H9 (cell line): Measurements from ENCODE around the gene NALCN. TPM values are rescaled to one million over a fixed set of nuclear protein-coding genes. Genes with fewer than 3 reads are reported as not detected.

Experiments used
- DNase-seq: peaks from one replicate; pipeline ENCODE4 v3.0.0-alpha.2; 2017
- H2AFZ ChIP-seq: one replicate; pipeline ENCODE4 v1.6.1; 2013; ENCODE audit warnings: mild to moderate bottlenecking, low read length, control low read depth, moderate library complexity
- H2AK5ac ChIP-seq: 2 replicates; pipeline ENCODE4 v1.6.1; 2013; ENCODE audit warnings: low read length, control low read depth, mixed read lengths; ENCODE audit not compliant: insufficient read length
- H2BK120ac ChIP-seq: one replicate; pipeline ENCODE4 v1.6.1; 2013; ENCODE audit warnings: low read depth, mild to moderate bottlenecking, low read length, control low read depth, inconsistent platforms; ENCODE audit not compliant: poor library complexity, severe bottlenecking
- H2BK12ac ChIP-seq: 2 replicates; pipeline ENCODE4 v1.6.1; 2013; ENCODE audit warnings: low read length, control low read depth, mixed read lengths, low read depth; ENCODE audit not compliant: insufficient read length
- H2BK15ac ChIP-seq: 2 replicates; pipeline ENCODE4 v1.6.1; 2013; ENCODE audit warnings: low read depth, low read length, control low read depth
- H2BK20ac ChIP-seq: one replicate; pipeline ENCODE4 v1.6.1; 2013; ENCODE audit warnings: low read depth, mild to moderate bottlenecking, low read length, control low read depth, inconsistent platforms; ENCODE audit not compliant: poor library complexity, severe bottlenecking
- H2BK5ac ChIP-seq: 2 replicates; pipeline ENCODE4 v1.6.1; 2013; ENCODE audit warnings: low read length, control low read depth, mixed read lengths; ENCODE audit not compliant: insufficient read length
- H3K14ac ChIP-seq: 2 replicates; pipeline ENCODE4 v1.6.1; 2013; ENCODE audit warnings: low read length, control low read depth; ENCODE audit not compliant: insufficient read depth
- H3K18ac ChIP-seq: 2 replicates; pipeline ENCODE4 v1.6.1; 2013; ENCODE audit warnings: low read depth, mild to moderate bottlenecking, mixed read lengths, low read length, control low read depth; ENCODE audit not compliant: insufficient read length
- H3K23ac ChIP-seq: 2 replicates; pipeline ENCODE4 v1.6.1; 2013; ENCODE audit warnings: low read length, control low read depth, mixed read lengths, low read depth; ENCODE audit not compliant: insufficient read length
- H3K23me2 ChIP-seq: 2 replicates; pipeline ENCODE4 v1.6.1; 2013; ENCODE audit warnings: low read depth, mild to moderate bottlenecking, mixed read lengths, low read length, control low read depth; ENCODE audit not compliant: insufficient read length, poor library complexity, severe bottlenecking
- H3K27ac ChIP-seq: 2 replicates; pipeline ENCODE4 v1.5.1; 2013; ENCODE audit warnings: low read length, control low read depth, mixed read lengths, low read depth; ENCODE audit not compliant: insufficient read length
- H3K27me3 ChIP-seq: 2 replicates; pipeline ENCODE4 v1.6.1; 2013; ENCODE audit warnings: low read length, control low read depth, inconsistent platforms; ENCODE audit not compliant: insufficient read depth
- H3K4ac ChIP-seq: 2 replicates; pipeline ENCODE4 v1.6.1; 2013; ENCODE audit warnings: low read depth, mild to moderate bottlenecking, control low read depth, inconsistent platforms, low read length, moderate library complexity
- H3K4me1 ChIP-seq: 2 replicates; pipeline ENCODE4 v1.6.1; 2013; ENCODE audit warnings: low read length, control low read depth, inconsistent platforms; ENCODE audit not compliant: insufficient read depth
- H3K4me2 ChIP-seq: 2 replicates; pipeline ENCODE4 v1.6.1; 2013; ENCODE audit warnings: low read length, control low read depth, mixed read lengths; ENCODE audit not compliant: insufficient read length, insufficient read depth
- H3K56ac ChIP-seq: 2 replicates; pipeline ENCODE4 v1.6.1; 2013; ENCODE audit warnings: low read depth, mild to moderate bottlenecking, mixed read lengths, low read length, control low read depth; ENCODE audit not compliant: insufficient read length
- H3K79me1 ChIP-seq: 2 replicates; pipeline ENCODE4 v1.6.1; 2013; ENCODE audit warnings: low read depth, mild to moderate bottlenecking, moderate library complexity, low read length, control low read depth, inconsistent platforms; ENCODE audit not compliant: insufficient read depth, poor library complexity, severe bottlenecking
- H3K79me2 ChIP-seq: 2 replicates; pipeline ENCODE4 v1.6.1; 2013; ENCODE audit warnings: low read length, control low read depth, inconsistent platforms; ENCODE audit not compliant: insufficient read depth
- H3K9ac ChIP-seq: 2 replicates; pipeline ENCODE4 v1.6.1; 2013; ENCODE audit warnings: low read length, control low read depth, mixed read lengths; ENCODE audit not compliant: insufficient read length; ENCODE audit errors: extremely low read depth
- H3K9me3 ChIP-seq: one replicate; pipeline ENCODE4 v1.6.1; 2013; ENCODE audit warnings: low read depth, low read length, inconsistent platforms; ENCODE audit not compliant: control insufficient read depth
- H3T11ph ChIP-seq: one replicate; pipeline ENCODE4 v1.6.1; 2013; ENCODE audit warnings: mild to moderate bottlenecking, low read length, control low read depth, inconsistent platforms
- H4K20me1 ChIP-seq: one replicate; pipeline ENCODE4 v1.6.1; 2013; ENCODE audit not compliant: control insufficient read depth, insufficient read length, insufficient read depth
- H4K5ac ChIP-seq: 2 replicates; pipeline ENCODE4 v1.6.1; 2013; ENCODE audit warnings: low read depth, mild to moderate bottlenecking, mixed read lengths, low read length, control low read depth; ENCODE audit not compliant: insufficient read length
- H4K8ac ChIP-seq: replicated peaks from 2 replicates; pipeline ENCODE4 v1.6.1; 2013; ENCODE audit warnings: low read length, control low read depth, mixed read lengths, low read depth; ENCODE audit not compliant: insufficient read length
- H4K91ac ChIP-seq: 2 replicates; pipeline ENCODE4 v1.6.1; 2013; ENCODE audit warnings: low read depth, mild to moderate bottlenecking, moderate library complexity, mixed read lengths, low read length, control low read depth; ENCODE audit not compliant: insufficient read length
- H3K27ac Mint-ChIP-seq, 3 experiments: 2 replicates in 2 of 3; 3 replicates in 1 of 3; pipeline ENCODE4 v1.8.0; 2020 to 2021; ENCODE audit warnings: mixed read lengths in 3 of 3, mild to moderate bottlenecking in 1 of 3, moderate library complexity in 1 of 3
- H3K27me3 Mint-ChIP-seq: 2 replicates; pipeline ENCODE4 v1.8.0; 2021; ENCODE audit warnings: low read depth, mild to moderate bottlenecking, moderate library complexity, mixed read lengths
- H3K36me3 Mint-ChIP-seq, 3 experiments: 2 replicates in 2 of 3; 3 replicates in 1 of 3; pipeline ENCODE4 v1.8.0; 2020 to 2021; ENCODE audit warnings: low read depth in 3 of 3, mixed read lengths in 3 of 3; ENCODE audit not compliant: insufficient read depth in 1 of 3
- H3K4me1 Mint-ChIP-seq, 2 experiments: 2 replicates each; pipeline ENCODE4 v1.8.0; 2020; ENCODE audit warnings: mixed read lengths in 2 of 2
- H3K4me3 Mint-ChIP-seq, 2 experiments: 2 replicates in 1 of 2; 3 replicates in 1 of 2; pipeline ENCODE4 v1.8.0; 2020 to 2021; ENCODE audit warnings: mild to moderate bottlenecking in 2 of 2, mixed read lengths in 2 of 2, moderate library complexity in 1 of 2
- H3K9me3 Mint-ChIP-seq, 2 experiments: 2 replicates in 1 of 2; 3 replicates in 1 of 2; pipeline ENCODE4 v1.8.0; 2020; ENCODE audit warnings: mild to moderate bottlenecking in 2 of 2, mixed read lengths in 2 of 2, moderate library complexity in 1 of 2
- CTCF ChIP-seq: fragments of 200-600 bp; sonication (generic); conservative IDR thresholded peaks from 3 replicates; pipeline ENCODE4 v1.8.0; 2021; ENCODE audit warnings: antibody characterized with exemption, mild to moderate bottlenecking
- WGBS: extraction: QIAGEN DNeasy Blood & Tissue Kit; methylation state at CpG from one replicate; pipeline ENCODE4 v1.1.7; 2013; ENCODE audit warnings: missing lambda C conversion rate, low lambda C conversion rate, mixed read lengths; ENCODE audit not compliant: insufficient read length; ENCODE audit errors: extremely low coverage; 5-methylcytosine and 5-hydroxymethylcytosine counted together
- total RNA-seq: library from RNA; stranded (reverse); gene quantifications from 2 replicates; pipeline ENCODE4 v1.2.1, GENCODE V29; 2021

The NALCN gene
- total RNA-seq, 1 experiment from 2014 or later = 0.09 TPM

DNA sequence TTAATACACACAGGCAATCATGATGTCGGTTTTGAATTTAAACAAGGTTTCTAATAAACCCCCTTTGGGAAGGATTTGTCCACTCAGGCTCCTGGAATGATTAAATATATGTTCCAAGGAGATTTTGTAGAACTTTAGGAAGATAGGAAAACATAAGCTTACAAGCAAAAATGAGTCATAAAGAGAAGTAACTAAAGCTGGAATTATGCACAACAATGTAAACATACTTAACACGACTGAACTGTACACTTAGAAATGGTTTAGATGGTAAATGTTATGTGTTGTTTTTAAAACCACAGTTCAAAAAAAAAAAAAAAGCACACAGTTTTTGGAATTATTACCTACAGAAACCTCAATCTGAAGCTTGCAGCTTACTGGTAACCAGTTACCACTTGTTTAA is 304.4 kb downstream of the NALCN start:
- Histone ChIP-seq H2BK5ac (no peak overlapping the region), H2BK15ac (no peak overlapping the region), H3K4me1 (peaks cover 4% of the 10 kb centered on the region; the same call in 1 of the 2 replicates), H3K23me2 (no peaks in the 10 kb centered on the region), H2BK20ac (no peak overlapping the region), H3K18ac (no peak overlapping the region), H2AFZ (no peak overlapping the region), H3K79me2 (no peaks in the 10 kb centered on the region), H2BK120ac (no peak overlapping the region), H3K14ac (no peak overlapping the region), H3K79me1 (no peaks in the 10 kb centered on the region), H4K20me1 (no peaks in the 10 kb centered on the region), H2AK5ac (no peak overlapping the region), H3K27me3 (no peaks in the 10 kb centered on the region), H3K27ac (no peak overlapping the region), H3K9ac (no peak overlapping the region), H3K4me2 (no peak overlapping the region), H3K23ac (no peak overlapping the region), H4K5ac (no peak overlapping the region), H3T11ph (no peak overlapping the region), H3K56ac (no peak overlapping the region), H4K8ac (no peak overlapping the region), H2BK12ac (no peak overlapping the region), H3K9me3 (no peaks in the 10 kb centered on the region), H3K4ac (no peak overlapping the region), H4K91ac (no peak overlapping the region)
- H3K4me1 Mint-ChIP-seq = peaks cover 36 to 46% of the 10 kb centered on the region in 2 experiments
- H3K27ac Mint-ChIP-seq = no peak overlapping the region; a peak in 1 of 7 replicates
- no peak overlapping the region for H3K4me3 Mint-ChIP-seq
- DNase-seq = no peak
- H3K9me3 Mint-ChIP-seq = peaks cover 0 to 11% of the 10 kb centered on the region in 2 experiments; a peak in 4 of 5 replicates
- peaks cover under 1 to 10% (median 3%) of the 10 kb centered on the region in 3 experiments; a peak in 2 of 7 replicates for H3K36me3 Mint-ChIP-seq
- no peak for TF ChIP-seq CTCF
- H3K27me3 Mint-ChIP-seq = no peaks in the 10 kb centered on the region
- no CpG with 5 or more reads among the region's 2 CpGs for WGBS
